22Rv1 (cell line): ENCODE results near the gene NANOG.

ENCODE experiments used
- ZFX ChIP-seq: fragments of 450-650 bp; IDR thresholded peaks from 2 replicates; pipeline ENCODE4 v1.6.1; 2017; ENCODE audit warnings: antibody characterized with exemption, borderline replicate concordance
- TF ChIP-seq, protein P1 (sequence below): fragments of 450-650 bp; IDR thresholded peaks from 2 replicates; pipeline ENCODE4 v1.5.1; 2017; ENCODE audit warnings: mild to moderate bottlenecking

DNA sequence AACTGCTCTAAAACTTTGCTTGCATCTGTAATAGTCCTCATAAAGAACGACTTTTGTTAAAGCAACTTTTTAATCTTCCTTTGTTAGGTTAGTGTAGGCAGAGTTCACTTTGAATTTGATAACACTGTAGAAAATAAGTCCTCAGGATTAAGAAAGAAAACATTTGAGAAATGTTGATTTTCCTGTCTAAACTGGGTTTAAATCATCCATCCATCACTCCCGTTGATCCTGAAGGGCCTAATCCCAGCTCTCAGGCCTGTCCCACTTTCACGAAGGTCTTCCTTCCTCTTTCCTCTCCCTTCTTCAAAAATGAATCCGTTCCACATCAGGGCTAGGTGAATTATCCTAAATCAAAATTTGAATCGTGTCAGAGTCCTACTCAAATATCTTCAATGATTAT lies 46.6 kb downstream of the NANOG start:
- TF ChIP-seq, protein P1, sequence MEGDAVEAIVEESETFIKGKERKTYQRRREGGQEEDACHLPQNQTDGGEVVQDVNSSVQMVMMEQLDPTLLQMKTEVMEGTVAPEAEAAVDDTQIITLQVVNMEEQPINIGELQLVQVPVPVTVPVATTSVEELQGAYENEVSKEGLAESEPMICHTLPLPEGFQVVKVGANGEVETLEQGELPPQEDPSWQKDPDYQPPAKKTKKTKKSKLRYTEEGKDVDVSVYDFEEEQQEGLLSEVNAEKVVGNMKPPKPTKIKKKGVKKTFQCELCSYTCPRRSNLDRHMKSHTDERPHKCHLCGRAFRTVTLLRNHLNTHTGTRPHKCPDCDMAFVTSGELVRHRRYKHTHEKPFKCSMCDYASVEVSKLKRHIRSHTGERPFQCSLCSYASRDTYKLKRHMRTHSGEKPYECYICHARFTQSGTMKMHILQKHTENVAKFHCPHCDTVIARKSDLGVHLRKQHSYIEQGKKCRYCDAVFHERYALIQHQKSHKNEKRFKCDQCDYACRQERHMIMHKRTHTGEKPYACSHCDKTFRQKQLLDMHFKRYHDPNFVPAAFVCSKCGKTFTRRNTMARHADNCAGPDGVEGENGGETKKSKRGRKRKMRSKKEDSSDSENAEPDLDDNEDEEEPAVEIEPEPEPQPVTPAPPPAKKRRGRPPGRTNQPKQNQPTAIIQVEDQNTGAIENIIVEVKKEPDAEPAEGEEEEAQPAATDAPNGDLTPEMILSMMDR: no peak
- no peak for TF ChIP-seq ZFX
